NCI-H524 (cell line): ENCODE results near the gene ABITRAM.
"Not testable (repeated sequence)": the region's sequence is repeated elsewhere in the genome, so short reads cannot be mapped to it uniquely, and the experiment has no call there.

Experiments
- DNase-seq, 2 experiments: peaks; one replicate each; lab custom pipeline; 2025; lab: John Stamatoyannopoulos, UW

ABITRAM gene

DNA sequence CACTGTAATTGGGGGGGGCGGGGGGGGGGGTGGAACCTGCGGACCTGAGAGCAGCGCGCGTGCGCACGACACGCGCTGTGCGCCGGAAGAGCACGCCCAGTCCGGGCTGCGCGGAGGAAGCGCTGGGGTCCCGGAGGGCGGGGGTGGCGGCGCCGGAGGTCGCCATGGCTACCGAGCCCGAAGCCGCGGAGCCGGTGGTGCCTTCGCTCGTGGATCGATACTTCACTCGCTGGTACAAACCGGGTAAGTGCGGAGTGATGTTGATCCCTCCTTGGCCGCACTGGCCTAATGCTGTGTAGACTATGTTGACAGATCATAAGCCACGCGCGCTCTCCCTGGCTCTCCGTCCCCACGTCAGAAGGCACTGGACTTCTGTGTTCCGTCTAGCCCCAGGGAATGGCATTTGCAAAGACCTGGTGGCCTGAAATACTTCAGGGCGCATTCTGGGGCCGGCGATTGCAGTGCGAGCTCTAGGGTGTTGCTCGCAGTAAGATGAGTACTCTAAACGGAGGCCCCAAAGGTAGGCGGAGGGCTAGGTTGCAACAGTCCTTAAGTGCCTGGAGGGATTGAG lies at the start of gene ABITRAM:
ABITRAM (plus strand) TSS at position 78 of the 571 bp plus-strand sequence; CDS start at position 165, 87 bp downstream.
- peak; percentile 73 to 88 for DNase-seq

- no peak for DNase-seq
Observed at GRCh38 chr9:108884701-108885100, 49.5 kb upstream of the ABITRAM start.

DNA sequence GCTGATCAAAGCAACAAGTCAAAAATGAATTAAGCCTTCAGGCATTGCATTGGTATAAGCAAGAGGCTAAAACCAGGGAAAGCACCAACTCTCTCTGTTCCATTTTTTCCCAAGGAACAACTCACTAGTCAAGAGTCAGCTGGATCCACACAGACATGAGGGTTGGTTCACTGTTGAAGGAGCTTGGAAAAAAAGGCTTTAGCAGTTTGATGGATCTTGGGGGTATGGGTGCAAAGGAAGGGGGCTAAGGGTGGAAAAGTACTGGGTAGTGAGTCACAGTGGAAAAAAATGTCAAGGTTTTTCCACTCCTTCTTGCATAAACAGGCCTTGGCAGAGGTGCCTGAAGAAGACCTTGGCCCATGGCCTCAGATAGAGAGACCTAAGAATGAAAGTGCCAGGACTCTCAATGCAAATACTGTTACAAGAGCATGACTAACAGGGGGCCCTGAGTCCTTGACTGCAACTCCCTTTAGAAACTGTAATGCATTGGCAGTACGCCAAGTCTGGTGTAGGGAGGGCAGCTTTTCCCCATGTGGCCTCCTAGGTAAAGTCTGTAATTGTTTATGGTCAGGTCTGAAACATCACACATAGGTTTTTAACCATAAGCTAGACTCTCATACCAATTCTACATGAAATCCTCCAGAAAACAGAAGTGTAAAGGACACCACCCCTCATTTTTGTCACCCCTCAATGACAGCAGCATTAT lies 48.4 kb upstream of the ABITRAM start:
- peak in 1 of 2 experiments; percentile 42 for DNase-seq

- not testable (repeated sequence) for DNase-seq
Observed at GRCh38 chr9:108886594-108887271, 47.5 kb upstream of the ABITRAM start.

GRCh38 chr9:108889649-108890067 lies 44.5 kb upstream of the ABITRAM start:
- DNase-seq, result peak in 1 of 2 experiments; percentile 34

DNA sequence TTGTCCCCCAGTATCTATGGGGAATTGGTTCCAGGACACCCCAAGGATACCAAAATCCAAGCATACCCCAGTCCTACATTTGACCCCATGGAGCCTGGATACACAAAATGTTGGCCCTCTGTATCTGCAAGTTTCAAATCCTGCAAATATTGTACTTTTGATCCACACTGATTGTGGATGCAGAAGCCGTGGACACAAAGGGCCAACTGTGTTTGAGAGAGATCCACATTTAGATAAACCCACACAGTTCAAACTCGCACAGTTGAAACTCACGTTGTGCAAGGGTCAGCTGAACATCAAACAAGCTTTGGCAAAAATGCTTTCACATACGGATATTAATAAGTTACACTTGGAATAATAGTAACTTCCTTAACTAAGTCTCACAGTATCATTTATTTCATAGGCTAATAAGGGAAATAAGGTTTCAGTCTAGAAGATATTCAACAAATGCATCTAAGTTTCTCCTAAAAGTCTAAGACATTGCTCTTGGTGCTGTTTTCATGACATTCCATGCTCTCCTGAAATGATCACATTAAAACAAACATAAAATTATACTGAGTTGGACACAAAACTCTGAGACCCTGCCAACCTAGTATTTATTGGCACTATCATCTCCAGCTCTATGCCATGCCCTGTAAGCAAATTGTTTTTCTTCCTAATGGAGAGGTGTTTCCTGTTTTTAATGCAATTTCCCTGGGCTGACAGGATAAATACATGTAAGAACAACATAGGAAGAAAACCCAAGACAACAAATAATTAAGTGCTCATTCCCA lies 39.8 kb upstream of the ABITRAM start:
- DNase-seq, result no peak

DNA sequence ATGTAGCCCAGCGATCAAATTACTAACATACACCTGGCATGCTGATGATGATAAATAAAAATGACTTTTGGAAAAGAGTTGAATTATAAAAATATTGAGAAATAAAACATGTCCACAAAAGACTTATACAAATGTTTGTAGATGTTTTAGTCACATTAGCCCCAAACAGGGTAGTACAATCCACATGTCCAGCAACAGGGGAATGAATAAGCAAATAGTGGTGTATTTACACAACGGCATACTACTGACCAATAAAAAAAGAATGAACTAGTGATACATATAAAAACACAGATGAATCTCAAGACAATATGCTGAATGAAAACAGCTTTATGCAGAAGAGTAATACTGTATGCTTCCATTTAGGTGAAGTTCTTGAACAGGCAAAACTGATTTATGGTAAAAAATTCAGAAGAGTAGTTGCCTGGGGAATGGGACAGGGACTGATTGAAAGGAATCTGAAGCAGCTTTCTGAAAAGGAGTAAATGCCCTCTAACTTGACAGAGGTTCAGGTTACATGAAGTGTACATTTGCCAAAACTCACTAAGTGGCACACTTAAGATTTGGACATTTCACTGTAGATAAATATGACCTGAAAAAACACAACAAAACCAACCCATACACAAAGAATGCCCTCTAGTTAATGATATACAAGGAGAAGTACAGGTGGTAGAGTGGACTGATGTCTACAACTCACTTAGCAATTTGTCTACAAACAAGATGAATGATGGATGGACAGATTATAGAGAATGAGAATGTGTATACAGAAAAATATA lies 36.7 kb upstream of the ABITRAM start:
- DNase-seq, result no peak

DNA sequence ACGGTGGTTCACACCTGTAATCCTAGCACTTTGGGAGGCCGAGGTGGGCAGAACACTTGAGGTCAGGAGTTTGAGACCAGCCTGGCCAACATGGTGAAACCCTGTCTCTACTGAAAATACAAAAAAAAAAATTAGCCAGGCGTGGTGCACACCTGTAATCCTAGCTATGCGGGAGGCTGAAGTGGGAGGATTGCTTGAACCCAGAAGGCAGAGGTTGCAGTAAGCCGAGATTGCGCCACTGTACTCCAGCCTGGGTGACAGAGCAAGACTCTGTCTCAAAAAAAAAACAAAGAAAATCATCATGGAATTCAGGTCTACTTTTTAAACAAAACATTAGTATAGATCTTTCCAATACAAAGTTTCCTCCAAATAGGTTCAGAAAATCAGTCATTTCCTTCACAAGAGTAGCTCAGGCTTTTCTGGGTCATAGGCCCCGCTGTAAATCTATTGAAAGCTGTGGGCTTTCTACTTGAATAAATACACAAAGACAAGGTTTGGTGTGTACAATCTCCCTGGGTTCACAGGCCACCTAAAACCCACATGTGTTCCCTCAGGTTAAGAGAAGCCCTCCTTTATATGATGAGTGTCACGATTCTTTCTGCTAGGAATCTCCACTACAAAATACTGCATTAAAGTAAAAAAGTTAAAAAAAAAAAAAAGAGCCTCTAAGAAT lies 35.0 kb upstream of the ABITRAM start:
- not testable (repeated sequence) for DNase-seq

DNA sequence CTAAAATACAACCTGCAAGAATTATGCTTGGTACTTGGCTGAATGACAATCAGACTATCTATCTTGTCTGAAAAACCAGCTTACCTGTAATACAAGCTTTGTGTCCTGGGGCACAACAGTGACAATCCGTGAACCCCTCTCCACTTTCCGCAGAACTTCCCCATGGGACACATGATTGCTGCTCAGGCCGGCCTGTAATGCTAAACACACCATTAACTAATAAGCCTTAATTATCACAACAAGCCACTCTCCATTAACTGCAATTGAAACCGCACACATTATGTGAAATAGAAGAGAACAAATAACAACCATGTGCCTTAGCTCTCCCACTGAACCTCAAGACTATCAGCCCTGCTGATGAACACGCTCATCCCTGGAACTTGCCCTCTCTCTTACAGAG lies 34.0 kb upstream of the ABITRAM start:
- no peak for DNase-seq

DNA sequence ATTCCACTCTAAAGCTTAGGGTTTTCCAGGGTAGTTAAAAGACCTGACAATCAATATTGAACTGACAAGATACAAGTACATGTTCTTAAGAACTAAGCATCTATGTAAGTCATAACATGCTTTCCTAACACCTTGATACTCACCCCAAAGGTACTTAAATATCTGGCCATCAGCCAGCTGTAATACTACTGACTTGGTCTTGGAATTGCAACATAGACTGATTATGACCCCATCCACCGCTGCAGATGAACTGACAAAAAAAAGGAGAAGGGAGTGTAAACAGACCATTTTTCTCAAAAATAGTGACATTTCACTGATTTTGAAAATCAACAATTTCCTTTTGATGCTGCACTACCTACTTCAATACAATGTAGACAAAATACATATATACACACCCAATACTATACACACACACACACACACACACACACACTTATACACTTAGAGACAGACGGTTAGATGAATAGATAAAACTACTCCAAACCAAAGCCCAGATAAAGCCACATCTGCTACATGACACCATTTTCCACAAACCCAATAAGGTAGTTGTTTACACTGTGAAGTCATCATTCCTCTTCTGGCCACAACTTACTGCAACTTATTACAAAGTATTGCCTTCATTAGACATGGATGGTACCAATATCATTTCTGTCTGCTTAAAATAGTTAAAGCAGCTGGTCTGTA lies 30.6 kb upstream of the ABITRAM start:
- peak in 1 of 2 experiments; percentile 40 for DNase-seq

GRCh38 chr9:108904161-108904560 lies 30.0 kb upstream of the ABITRAM start:
- no peak for DNase-seq

GRCh38 chr9:108905494-108905893 lies 28.7 kb upstream of the ABITRAM start:
- DNase-seq, result no peak

GRCh38 chr9:108910402-108910801 lies 23.8 kb upstream of the ABITRAM start:
- no peak for DNase-seq

DNA sequence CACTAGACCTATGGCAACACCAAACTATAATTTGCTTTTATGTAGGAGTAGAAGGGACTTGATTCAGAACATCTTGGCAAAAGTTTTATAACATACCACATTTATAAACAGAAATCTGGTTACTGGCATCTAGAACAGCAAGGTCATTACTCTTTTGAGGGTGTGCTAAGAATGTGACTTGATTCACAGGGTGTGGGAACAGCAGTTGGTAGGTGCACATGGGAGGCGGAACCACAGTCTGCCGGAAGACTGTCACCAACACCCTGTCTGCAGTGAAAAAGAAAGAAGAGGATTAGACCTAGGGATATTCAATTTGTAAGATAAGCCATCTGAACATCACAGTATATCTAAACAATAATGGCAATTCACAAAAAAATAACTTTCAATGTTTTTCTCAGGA lies 23.3 kb upstream of the ABITRAM start:
- DNase-seq, result no peak

- no peak for DNase-seq
Observed at GRCh38 chr9:108911820-108912219, 22.4 kb upstream of the ABITRAM start.

DNA sequence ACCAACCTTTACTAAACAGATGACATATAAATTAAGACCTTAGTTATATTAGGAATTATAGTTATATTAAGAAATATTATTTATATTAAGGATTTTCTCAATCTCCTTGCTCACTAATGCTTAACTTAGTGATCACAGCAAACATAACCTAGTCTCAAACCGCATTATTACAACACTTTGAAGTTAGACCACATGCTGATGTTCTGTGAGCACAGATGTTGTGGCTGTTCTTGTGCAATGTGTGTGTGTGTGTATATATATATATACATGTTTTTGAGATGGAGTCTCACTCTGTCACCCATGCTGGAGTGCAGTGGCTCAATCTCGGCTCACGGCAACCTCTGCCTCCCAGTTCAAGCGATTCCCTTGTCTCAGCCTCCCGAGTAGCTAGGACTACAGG lies 20.8 kb upstream of the ABITRAM start:
- DNase-seq, result no peak

DNA sequence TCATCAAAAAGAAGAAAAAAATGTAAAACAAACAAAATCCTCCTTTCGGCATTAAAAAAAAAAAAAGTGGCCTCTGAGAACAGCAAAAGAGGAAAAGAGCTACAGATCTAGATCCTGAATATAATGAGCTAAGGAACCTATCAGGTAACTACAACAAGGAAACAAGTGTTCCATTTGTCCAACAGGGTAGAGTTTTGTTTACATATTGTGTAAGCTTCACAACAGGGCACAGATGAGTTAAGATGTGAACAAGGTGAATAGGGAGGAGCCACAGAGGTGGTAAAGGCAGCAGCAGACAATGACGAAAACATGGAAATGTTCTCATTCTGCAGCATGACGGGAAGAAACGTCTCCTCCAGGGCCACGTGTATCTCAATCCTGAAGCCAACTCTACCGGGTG lies 14.7 kb upstream of the ABITRAM start:
- no peak for DNase-seq

DNA sequence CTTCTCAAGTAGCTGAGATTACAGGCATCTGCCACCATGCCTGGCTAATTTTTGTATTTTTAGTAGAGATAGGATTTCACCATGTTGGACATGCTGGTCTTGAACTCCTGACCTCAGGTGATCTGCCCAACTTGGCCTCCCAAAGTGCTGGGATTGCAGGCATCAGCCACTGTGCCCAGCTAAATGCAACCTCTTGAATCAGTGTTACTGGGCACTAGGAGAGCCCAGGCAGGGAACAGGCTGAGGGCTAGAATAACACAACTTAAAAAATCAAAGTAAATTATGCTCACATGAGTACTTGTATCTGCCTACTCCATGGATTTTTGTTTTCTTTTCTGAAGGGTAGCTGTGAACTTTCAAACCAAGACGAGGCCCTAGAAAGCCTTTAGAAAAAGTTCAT lies 13.8 kb upstream of the ABITRAM start:
- not testable (repeated sequence) for DNase-seq

GRCh38 chr9:108921200-108921599 lies 13.0 kb upstream of the ABITRAM start:
- no peak for DNase-seq

- DNase-seq, result peak; percentile 82 to 93
Observed at GRCh38 chr9:108924466-108924865, 9.7 kb upstream of the ABITRAM start.
